SK-N-MC (cell line): ENCODE data around the gene CMTM7.

Source experiments
- EZH2 ChIP-seq: fragments of 200-600 bp; sonication (generic); IDR thresholded peaks from one replicate; pipeline ENCODE4 v1.6.1; 2017; ENCODE audit warnings: antibody characterized with exemption
- FOXP2 ChIP-seq: optimal IDR thresholded peaks from 2 replicates; pipeline ENCODE3; 2011; ENCODE audit warnings: mild to moderate bottlenecking, moderate library complexity; ENCODE audit not compliant: insufficient read depth; ENCODE audit errors: extremely low read length, control extremely low read depth
- POLR2AphosphoS5 ChIP-seq: IDR thresholded peaks from 2 replicates; pipeline ENCODE4 v1.6.1; 2012; ENCODE audit warnings: mild to moderate bottlenecking, low read depth, low read length, borderline replicate concordance

DNA sequence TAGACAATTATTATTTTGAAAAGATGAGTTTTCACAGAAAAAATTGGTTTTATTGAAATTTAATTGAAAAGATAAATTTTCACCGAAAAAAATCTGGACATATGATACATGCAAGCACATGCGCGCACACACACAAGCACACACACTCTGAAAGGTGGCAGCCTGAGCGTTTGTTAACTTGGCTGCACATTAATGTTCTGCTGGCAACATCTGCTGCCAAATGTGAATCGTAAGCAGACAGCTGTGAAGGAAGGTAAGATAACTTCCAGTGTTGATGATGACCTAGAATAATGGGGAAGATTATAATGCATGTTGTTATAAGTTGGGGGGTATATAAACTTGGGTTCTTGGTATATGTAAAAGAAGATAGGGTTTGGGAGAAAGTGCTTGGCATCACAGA, 18.4 kb upstream of the CMTM7 start:
- no peak for TF ChIP-seq POLR2AphosphoS5
- no peak for TF ChIP-seq FOXP2
- no peak for TF ChIP-seq EZH2
